ENCODE data around the gene PLCH2. TPM values are rescaled to one million over a fixed set of nuclear protein-coding genes. Genes with fewer than 3 reads are reported as not detected.

Gene PLCH2
- total and polyA plus RNA-seq, 2 donors (not counting 3 experiments of a cell fraction or from before 2014, with no cell fraction given): 0.19 to 0.31 TPM

GRCh38 chr1:2495026-2495425 lies 18.9 kb downstream of the PLCH2 start:
- no peak for FAIRE-seq
- dilution Hi-C loops (cut with MboI; ENCODE audit: extremely low pct_ligation_motif_present, low sequenced_read_pairs): no loop called here
- POLR2A ChIA-PET: no interaction called here

More at GRCh38 chr1:2495026-2495425, 18.9 kb downstream of the PLCH2 start:
- TF ChIP-seq CTCF (IDR thresholded peaks at IDR 0.05; ENCODE audit: extremely low read depth in 1 of 2, insufficient read depth in 1 of 2, low read depth in 1 of 2, low read length in 2 of 2): no peak
- TF ChIP-seq MYC (IDR thresholded peaks at IDR 0.05; ENCODE audit: low read depth, low read length): no peak
- TF ChIP-seq JUN (IDR thresholded peaks at IDR 0.05; ENCODE audit: borderline replicate concordance, insufficient read depth, insufficient read length, low read depth): no peak
- no peak for TF ChIP-seq EZH2 (IDR thresholded peaks at IDR 0.05; ENCODE audit: borderline replicate concordance, low read depth, low read length, severe bottlenecking)
- TF ChIP-seq POLR2A (IDR thresholded peaks at IDR 0.05; ENCODE audit: low read depth, low read length): no peak
- no peak for TF ChIP-seq MAX (IDR thresholded peaks at IDR 0.05; ENCODE audit: insufficient read depth, insufficient read length)
- TF ChIP-seq POLR2AphosphoS5 (IDR thresholded peaks at IDR 0.05; ENCODE audit: insufficient read depth, low read depth, low read length): no peak
- TF ChIP-seq GATA2 (IDR thresholded peaks at IDR 0.05; ENCODE audit: insufficient read depth, insufficient read length, low read depth, low read length): no peak
- TF ChIP-seq FOS (IDR thresholded peaks at IDR 0.05; ENCODE audit: borderline replicate concordance, insufficient read depth, low read length): no peak
- intact Hi-C loops (cut with micrococcal nuclease): no loop called here
- CTCF ChIA-PET: no interaction called here
- Histone ChIP-seq H3K36me3 (ENCODE audit: control insufficient read depth in 2 of 2, extremely low read depth in 1 of 2, insufficient read depth in 2 of 2, low read length in 2 of 2) (no peaks in the 10 kb centered on the region), H3K4me3 (replicated peaks in 1 of 3; ENCODE audit: insufficient read depth in 1 of 3, low read depth in 1 of 3, low read length in 3 of 3) (no peak overlapping the region), H3K9ac (replicated peaks; ENCODE audit: extremely low read depth, insufficient read depth, low read length) (no peak overlapping the region), H2AFZ (ENCODE audit: low read depth, low read length) (no peak overlapping the region), H3K4me2 (ENCODE audit: insufficient read depth, low read length) (no peak overlapping the region), H3K4me1 (ENCODE audit: control insufficient read depth, extremely low read depth, insufficient read depth, low read length) (no peaks in the 10 kb centered on the region), H4K20me1 (replicated peaks; ENCODE audit: control insufficient read depth, extremely low read depth, insufficient read depth, low read length) (no peaks in the 10 kb centered on the region), H3K27me3 (ENCODE audit: control insufficient read depth in 2 of 2, insufficient read depth in 2 of 2, low read length in 2 of 2) (no peaks in the 10 kb centered on the region), H3K9me1 (replicated peaks; ENCODE audit: control insufficient read depth, extremely low read depth, insufficient read depth, low read length) (no peaks in the 10 kb centered on the region), H3K79me2 (ENCODE audit: control insufficient read depth, insufficient read depth, low read length) (no peaks in the 10 kb centered on the region), H3K27ac (ENCODE audit: insufficient read depth, low read depth, low read length) (no peak overlapping the region), H3K9me3 (replicated peaks; ENCODE audit: control insufficient read depth, insufficient read depth, low read length) (no peaks in the 10 kb centered on the region)
- no TSS peak for BruUV-seq (replicated peaks)
- DNase-seq (ENCODE audit: low read depth, low spot score): no peak

All from endothelial cell of umbilical vein (primary cell).